HepG2 (cell line): ENCODE results near the gene PRSS22. TPM values are rescaled to one million over a fixed set of nuclear protein-coding genes. Genes with fewer than 3 reads are reported as not detected.

Experiments used
- BHLHE40 ChIP-seq: IDR thresholded peaks from 2 replicates; pipeline ENCODE4 v1.6.1; 2011; ENCODE audit warnings: low read length, improper control_type of control experiment
- BRD4 ChIP-seq: sonication (generic); formaldehyde crosslinking; IDR thresholded peaks from 2 replicates; pipeline ENCODE4 v1.4.0; 2020; ENCODE audit warnings: missing genetic modification reagents
- HOXA5 ChIP-seq: sonication (generic); formaldehyde crosslinking; IDR thresholded peaks from 2 replicates; pipeline ENCODE4 v1.4.0; 2020; ENCODE audit warnings: missing genetic modification reagents
- KLF11 ChIP-seq: IDR thresholded peaks from 2 replicates; pipeline ENCODE4 v1.6.1; 2016; ENCODE audit warnings: missing compliant biosample characterization
- MLXIP ChIP-seq: sonication (generic); formaldehyde crosslinking; IDR thresholded peaks from 2 replicates; pipeline ENCODE4 v1.9.0; 2021; ENCODE audit warnings: missing genetic modification reagents, borderline replicate concordance
- NKX3-1 ChIP-seq: sonication (generic); formaldehyde crosslinking; IDR thresholded peaks from 2 replicates; pipeline ENCODE4 v1.5.0; 2020; ENCODE audit warnings: missing genetic modification reagents
- NR3C1 ChIP-seq: sonication (generic); formaldehyde crosslinking; IDR thresholded peaks from 2 replicates; pipeline ENCODE4 v1.4.0; 2020; ENCODE audit warnings: missing genetic modification reagents
- NRL ChIP-seq: sonication (generic); formaldehyde crosslinking; IDR thresholded peaks from 2 replicates; pipeline ENCODE4 v1.5.0; 2020; ENCODE audit warnings: missing genetic modification reagents, mild to moderate bottlenecking, moderate library complexity, borderline replicate concordance
- ONECUT2 ChIP-seq: sonication (generic); formaldehyde crosslinking; IDR thresholded peaks from 2 replicates; pipeline ENCODE4 v1.4.0; 2020; ENCODE audit warnings: missing genetic modification reagents
- PAX8 ChIP-seq: sonication (generic); formaldehyde crosslinking; IDR thresholded peaks from 2 replicates; pipeline ENCODE4 v1.8.0; 2022; ENCODE audit warnings: mild to moderate bottlenecking, missing genetic modification reagents, borderline replicate concordance
- PHF5A ChIP-seq: IDR thresholded peaks from one replicate; pipeline ENCODE4 v1.6.1; 2018; ENCODE audit warnings: low read depth, missing genetic modification reagents; ENCODE audit not compliant: unreplicated experiment
- RXRB ChIP-seq: IDR thresholded peaks from 2 replicates; pipeline ENCODE4 v1.6.1; 2016; ENCODE audit warnings: borderline replicate concordance, missing genetic modification reagents, missing compliant biosample characterization
- SMARCE1 ChIP-seq: fragments of 450-650 bp; IDR thresholded peaks from 2 replicates; pipeline ENCODE4 v1.6.1; 2017; ENCODE audit warnings: borderline replicate concordance
- ZKSCAN1 ChIP-seq: fragments of 150-350 bp; IDR thresholded peaks from 2 replicates; pipeline ENCODE4 v1.6.1; 2014; ENCODE audit warnings: low read length
- ZKSCAN5 ChIP-seq: sonication (generic); formaldehyde crosslinking; IDR thresholded peaks from 2 replicates; pipeline ENCODE4 v1.5.1; 2020; ENCODE audit warnings: mild to moderate bottlenecking, missing genetic modification reagents
- ZMAT3 ChIP-seq: sonication (generic); formaldehyde crosslinking; conservative IDR thresholded peaks from 2 replicates; pipeline ENCODE4 v1.7.0; 2021; ENCODE audit warnings: missing genetic modification reagents
- ZNF326 ChIP-seq: sonication (generic); formaldehyde crosslinking; IDR thresholded peaks from 2 replicates; pipeline ENCODE4 v1.4.0; 2020; ENCODE audit warnings: missing genetic modification reagents, borderline replicate concordance
- ZNF543 ChIP-seq: sonication (generic); formaldehyde crosslinking; IDR thresholded peaks from 2 replicates; pipeline ENCODE4 v1.4.0; 2020; ENCODE audit warnings: mild to moderate bottlenecking, missing genetic modification reagents
- ZNF660 ChIP-seq: sonication (generic); formaldehyde crosslinking; IDR thresholded peaks from 2 replicates; pipeline ENCODE4 v1.5.1; 2020; ENCODE audit warnings: mild to moderate bottlenecking, low read depth, missing genetic modification reagents, borderline replicate concordance
- ZNF879 ChIP-seq: sonication (generic); formaldehyde crosslinking; IDR thresholded peaks from 2 replicates; pipeline ENCODE4 v1.8.1; 2023; ENCODE audit warnings: missing genetic modification reagents
- polyA plus RNA-seq, 8 experiments: library from polyadenylated mRNA; depleted of rRNA in 3 of 8; stranded (reverse) in 7 of 8; unstranded in 1 of 8; fragments of >200 nt; fragmentation: Illumina TruSeq in 4 of 8; extraction: Trizol in 4 of 8; gene quantifications; 2 replicates each; pipeline versions ENCODE4 v1.2.1 to v1.2.3, GENCODE V29; 2011 to 2016; ENCODE audit warnings: low read depth in 4 of 8, missing spikeins in 1 of 8, mixed read lengths in 1 of 8; ENCODE audit not compliant: insufficient read depth in 1 of 8
- total RNA-seq, 5 experiments: library from RNA; depleted of rRNA; stranded (reverse); fragments of >200 nt; fragmentation: Illumina TruSeq; extraction: Trizol; gene quantifications; 2 replicates each; pipeline ENCODE4 v1.2.3, GENCODE V29; 2016; ENCODE audit warnings: low read depth in 1 of 5
- TF ChIP-seq, protein P1 (sequence below): sonication (generic); formaldehyde crosslinking; IDR thresholded peaks from 2 replicates; pipeline ENCODE4 v1.9.0; 2022; ENCODE audit warnings: missing genetic modification reagents, mild to moderate bottlenecking, borderline replicate concordance
- TF ChIP-seq, protein P2 (sequence below): sonication (generic); formaldehyde crosslinking; IDR thresholded peaks from 2 replicates; pipeline ENCODE4 v1.5.1; 2020; ENCODE audit warnings: mild to moderate bottlenecking, missing genetic modification reagents, moderate library complexity

The PRSS22 gene
- total and polyA plus RNA-seq, 2 of the 13 experiments (the other 11 are each of a cell fraction or from before 2014, with no cell fraction given): 0.24 to 0.32 TPM

DNA sequence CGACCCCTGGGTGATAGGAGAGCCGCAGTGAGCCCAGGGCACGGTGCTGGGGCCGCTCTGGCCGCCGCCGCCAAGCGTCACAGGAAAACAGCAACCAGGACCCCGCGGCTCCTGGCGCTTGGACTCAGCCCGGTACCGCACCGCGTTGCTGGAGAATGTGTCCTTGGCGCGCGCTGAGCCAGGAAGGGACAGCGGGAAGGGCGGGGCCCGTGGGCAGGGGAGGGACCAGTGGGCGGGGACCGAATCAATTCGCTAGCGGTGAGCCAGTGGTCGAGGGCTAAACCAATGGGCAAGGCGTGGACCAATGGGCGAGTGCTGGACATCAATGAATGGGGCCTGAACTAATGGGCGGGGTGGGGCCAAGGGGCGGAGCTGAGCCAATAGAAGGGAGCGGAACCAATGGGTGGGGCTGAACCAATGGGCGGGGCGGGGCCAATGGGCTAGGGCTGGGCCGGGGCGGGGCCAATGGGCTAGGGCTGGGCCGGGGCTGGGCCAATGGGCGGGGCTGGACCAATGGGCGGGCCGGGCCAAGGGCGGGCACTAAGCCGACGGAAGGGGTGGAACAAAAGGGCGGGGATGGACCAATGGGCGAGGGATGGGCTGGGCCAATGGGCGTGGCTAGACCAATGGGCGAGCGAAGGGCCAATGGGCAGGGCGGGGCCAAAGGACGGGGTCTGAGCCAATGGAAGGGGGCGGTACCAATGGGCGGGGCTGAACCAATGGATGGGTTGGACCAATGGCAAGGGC lies 47.4 kb upstream of the PRSS22 start (continued):
- peak; percentile 62; the same call in 1 of the 2 replicates for TF ChIP-seq MLXIP (CRISPR knock-in tag)
- peak; percentile 47; the same call in 1 of the 2 replicates for TF ChIP-seq NRL (CRISPR knock-in tag)
- no peak for TF ChIP-seq SMARCE1
- TF ChIP-seq ZKSCAN1: 0 out of 2 replicates have a peak, but pooled peaks have one; percentile 23
- TF ChIP-seq ZNF660 (CRISPR knock-in tag): no peak
- TF ChIP-seq KLF11 (CRISPR knock-in tag): peak; percentile 84
- TF ChIP-seq BHLHE40: 0 out of 2 replicates have a peak, but pooled peaks have one; percentile 35
- no peak for TF ChIP-seq ZNF543 (CRISPR knock-in tag)
- no peak for TF ChIP-seq ONECUT2 (CRISPR knock-in tag)
- TF ChIP-seq ZNF879 (CRISPR knock-in tag): no peak
- TF ChIP-seq NR3C1: no peak
- TF ChIP-seq HOXA5 (CRISPR knock-in tag): peak; percentile 78; the same call in 1 of the 2 replicates
- no peak for TF ChIP-seq ZMAT3 (CRISPR knock-in tag)
- TF ChIP-seq PAX8: no peak
- TF ChIP-seq BRD4 (CRISPR knock-in tag): no peak
- TF ChIP-seq ZKSCAN5 (CRISPR knock-in tag): no peak
- TF ChIP-seq ZNF326 (CRISPR knock-in tag): peak; percentile 44; the same call in 1 of the 2 replicates
- TF ChIP-seq PHF5A (CRISPR knock-in tag): peak; percentile 36
- TF ChIP-seq, protein P1, sequence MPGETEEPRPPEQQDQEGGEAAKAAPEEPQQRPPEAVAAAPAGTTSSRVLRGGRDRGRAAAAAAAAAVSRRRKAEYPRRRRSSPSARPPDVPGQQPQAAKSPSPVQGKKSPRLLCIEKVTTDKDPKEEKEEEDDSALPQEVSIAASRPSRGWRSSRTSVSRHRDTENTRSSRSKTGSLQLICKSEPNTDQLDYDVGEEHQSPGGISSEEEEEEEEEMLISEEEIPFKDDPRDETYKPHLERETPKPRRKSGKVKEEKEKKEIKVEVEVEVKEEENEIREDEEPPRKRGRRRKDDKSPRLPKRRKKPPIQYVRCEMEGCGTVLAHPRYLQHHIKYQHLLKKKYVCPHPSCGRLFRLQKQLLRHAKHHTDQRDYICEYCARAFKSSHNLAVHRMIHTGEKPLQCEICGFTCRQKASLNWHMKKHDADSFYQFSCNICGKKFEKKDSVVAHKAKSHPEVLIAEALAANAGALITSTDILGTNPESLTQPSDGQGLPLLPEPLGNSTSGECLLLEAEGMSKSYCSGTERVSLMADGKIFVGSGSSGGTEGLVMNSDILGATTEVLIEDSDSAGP (CRISPR knock-in tag): peak; percentile 78
- peak; percentile 60; the same call in 1 of the 2 replicates for TF ChIP-seq RXRB (CRISPR knock-in tag)
- TF ChIP-seq NKX3-1: 0 out of 2 replicates have a peak, but pooled peaks have one; percentile 42
- TF ChIP-seq, protein P2, sequence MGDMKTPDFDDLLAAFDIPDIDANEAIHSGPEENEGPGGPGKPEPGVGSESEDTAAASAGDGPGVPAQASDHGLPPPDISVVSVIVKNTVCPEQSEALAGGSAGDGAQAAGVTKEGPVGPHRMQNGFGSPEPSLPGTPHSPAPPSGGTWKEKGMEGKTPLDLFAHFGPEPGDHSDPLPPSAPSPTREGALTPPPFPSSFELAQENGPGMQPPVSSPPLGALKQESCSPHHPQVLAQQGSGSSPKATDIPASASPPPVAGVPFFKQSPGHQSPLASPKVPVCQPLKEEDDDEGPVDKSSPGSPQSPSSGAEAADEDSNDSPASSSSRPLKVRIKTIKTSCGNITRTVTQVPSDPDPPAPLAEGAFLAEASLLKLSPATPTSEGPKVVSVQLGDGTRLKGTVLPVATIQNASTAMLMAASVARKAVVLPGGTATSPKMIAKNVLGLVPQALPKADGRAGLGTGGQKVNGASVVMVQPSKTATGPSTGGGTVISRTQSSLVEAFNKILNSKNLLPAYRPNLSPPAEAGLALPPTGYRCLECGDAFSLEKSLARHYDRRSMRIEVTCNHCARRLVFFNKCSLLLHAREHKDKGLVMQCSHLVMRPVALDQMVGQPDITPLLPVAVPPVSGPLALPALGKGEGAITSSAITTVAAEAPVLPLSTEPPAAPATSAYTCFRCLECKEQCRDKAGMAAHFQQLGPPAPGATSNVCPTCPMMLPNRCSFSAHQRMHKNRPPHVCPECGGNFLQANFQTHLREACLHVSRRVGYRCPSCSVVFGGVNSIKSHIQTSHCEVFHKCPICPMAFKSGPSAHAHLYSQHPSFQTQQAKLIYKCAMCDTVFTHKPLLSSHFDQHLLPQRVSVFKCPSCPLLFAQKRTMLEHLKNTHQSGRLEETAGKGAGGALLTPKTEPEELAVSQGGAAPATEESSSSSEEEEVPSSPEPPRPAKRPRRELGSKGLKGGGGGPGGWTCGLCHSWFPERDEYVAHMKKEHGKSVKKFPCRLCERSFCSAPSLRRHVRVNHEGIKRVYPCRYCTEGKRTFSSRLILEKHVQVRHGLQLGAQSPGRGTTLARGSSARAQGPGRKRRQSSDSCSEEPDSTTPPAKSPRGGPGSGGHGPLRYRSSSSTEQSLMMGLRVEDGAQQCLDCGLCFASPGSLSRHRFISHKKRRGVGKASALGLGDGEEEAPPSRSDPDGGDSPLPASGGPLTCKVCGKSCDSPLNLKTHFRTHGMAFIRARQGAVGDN (CRISPR knock-in tag): peak; percentile 61
